Measurements from ENCODE around the gene MEIOC.
"Not testable (repeated sequence)": the region's sequence is repeated elsewhere in the genome, so short reads cannot be mapped to it uniquely, and the experiment has no call there.

Gene MEIOC

GRCh38 chr17:44648963-44649362, 7.3 kb upstream of the MEIOC start:
- no peak for DNase-seq

DNA sequence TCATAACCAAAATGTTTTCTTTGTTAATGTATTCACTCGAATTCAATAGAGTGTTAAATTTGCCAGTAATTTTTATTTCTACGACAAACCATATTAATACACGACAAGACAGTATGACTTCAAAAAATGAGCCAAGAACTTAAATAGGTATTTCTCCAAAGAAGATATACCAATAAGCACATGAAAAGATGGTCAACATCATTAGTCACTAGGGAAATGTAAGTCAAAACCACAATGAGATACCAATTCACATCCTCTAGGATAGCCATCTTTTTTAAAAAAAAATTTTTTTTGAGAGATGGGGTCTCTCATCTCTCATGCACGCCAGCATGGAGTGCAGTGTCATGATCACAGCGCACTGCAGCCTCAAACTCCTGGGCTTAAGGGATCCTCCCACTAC, 5.0 kb upstream of the MEIOC start:
- DNase-seq: no peak

- DNase-seq: no peak
These were observed 3.5 kb upstream of the MEIOC start for GRCh38 chr17:44652727-44653126.

DNA sequence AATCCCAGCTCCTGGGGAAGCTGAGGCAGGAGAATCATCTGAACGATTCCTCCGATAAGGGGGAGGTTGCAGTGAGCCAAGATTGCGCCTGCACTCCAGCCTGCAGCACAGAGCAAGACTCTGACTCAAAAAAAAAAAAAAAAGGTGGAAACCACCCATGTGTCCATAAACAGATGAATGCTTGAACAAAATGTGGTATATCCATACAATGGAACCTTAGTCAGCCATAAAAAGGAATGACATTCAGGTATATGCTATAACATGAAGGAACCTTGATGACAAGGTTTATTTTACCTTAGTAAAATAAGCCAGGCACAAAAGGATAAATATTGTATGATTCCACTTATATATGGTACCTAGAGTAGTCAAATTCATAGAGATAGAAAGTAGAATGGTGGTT, 2.9 kb upstream of the MEIOC start:
- no peak for DNase-seq

DNA sequence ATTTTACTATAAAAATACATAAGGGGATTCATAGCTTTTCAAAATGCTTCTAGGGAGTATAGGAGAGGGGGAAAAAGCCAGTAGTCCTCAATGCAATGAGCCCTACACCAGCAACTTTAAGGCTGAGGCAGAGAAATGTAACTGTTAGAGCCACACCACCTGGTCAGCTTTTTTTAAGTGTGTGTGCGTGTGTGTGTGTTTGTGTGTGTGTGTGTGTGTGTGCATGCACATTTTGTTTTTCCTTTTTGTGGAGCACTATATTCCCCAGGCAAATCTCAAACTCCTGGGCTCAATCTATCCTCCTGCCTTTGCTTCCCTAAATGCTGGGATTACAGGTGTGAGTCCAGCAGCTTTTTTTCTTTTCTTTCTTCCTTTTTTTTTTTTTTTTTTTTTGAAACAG, 2.3 kb upstream of the MEIOC start:
- DNase-seq: no peak

DNA sequence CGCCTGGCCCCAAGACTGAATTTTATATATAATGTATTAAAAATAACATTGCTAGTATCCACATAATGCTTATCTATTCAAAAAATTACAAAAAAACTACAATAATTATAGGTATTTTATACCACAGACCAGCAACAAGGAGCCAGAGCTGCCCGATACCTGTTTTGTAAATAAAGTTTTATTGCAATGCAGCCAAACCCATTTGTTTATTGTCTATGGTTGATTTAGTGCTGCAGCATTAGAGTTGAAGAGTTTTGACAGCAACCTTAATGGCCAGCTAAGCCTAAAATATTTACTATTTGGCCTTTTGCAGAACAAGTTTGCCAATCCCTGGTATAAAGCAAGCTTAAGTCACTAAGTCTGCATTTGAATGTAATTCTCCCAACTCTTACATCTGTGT, 5.6 kb downstream of the MEIOC start:
- DNase-seq: no peak

DNA sequence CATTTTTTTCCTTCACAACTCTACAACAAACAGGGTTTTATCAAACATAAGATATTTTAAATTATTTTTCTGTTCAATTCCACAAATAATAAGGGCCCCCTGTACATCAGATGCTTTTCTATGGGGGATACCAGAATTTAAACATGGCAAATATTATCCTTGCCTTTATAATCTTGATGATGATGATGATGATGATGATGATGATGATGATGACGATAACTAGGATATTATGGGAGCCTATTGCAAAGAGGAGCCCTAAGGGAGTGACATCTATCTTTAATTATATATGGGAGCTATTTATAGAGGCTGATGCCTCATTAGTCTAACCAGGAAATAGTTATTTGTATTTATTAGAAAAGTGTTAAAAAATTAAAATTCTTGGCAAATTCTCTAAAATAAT, 6.8 kb downstream of the MEIOC start:
- no peak for DNase-seq

GRCh38 chr17:44664867-44665266, 8.6 kb downstream of the MEIOC start:
- no peak for DNase-seq

- DNase-seq: no peak
These were observed 9.7 kb downstream of the MEIOC start for GRCh38 chr17:44666006-44666405.

- DNase-seq: no peak
These were observed 16.3 kb downstream of the MEIOC start for GRCh38 chr17:44672479-44673093.

DNA sequence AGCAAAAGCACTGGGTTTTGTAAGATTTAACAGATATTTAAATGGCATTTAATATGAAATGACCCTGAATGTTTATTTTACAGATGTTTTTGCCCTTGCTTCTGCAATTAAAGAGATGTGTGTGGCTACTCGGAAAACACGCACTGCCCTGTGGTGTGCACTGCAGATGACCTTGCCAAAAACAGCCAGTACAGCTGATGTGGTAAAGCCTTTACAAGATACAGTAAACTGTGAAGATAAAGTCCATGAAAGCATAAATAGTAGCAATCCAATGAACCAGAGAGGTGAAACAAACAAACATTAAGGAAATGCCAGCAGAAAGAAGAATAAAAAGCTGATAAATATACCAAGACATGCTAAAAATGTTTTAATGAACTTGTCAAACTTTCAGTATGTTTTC, 17.6 kb downstream of the MEIOC start:
- DNase-seq: no peak

DNA sequence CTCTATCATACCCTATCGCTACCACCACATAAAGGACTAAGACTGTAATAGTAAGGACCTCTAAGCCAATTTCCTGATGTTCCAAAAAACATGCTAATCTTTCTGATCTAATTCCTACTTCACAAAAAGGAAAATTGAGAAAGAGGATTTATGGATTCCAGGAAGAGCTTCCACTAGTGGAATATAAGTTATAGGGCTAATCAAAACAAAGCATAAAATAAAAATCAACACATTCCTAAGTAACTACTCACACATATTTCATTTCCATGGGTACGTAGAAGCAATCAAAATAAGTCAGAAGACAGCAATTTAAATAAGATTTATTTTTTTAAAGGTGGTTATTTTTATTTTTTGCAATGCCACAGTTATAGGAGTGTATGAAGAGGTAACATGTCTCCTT, 20.9 kb downstream of the MEIOC start:
- no peak for DNase-seq

- DNase-seq: not testable (repeated sequence)
These were observed 27.0 kb downstream of the MEIOC start for GRCh38 chr17:44683303-44683702.

DNA sequence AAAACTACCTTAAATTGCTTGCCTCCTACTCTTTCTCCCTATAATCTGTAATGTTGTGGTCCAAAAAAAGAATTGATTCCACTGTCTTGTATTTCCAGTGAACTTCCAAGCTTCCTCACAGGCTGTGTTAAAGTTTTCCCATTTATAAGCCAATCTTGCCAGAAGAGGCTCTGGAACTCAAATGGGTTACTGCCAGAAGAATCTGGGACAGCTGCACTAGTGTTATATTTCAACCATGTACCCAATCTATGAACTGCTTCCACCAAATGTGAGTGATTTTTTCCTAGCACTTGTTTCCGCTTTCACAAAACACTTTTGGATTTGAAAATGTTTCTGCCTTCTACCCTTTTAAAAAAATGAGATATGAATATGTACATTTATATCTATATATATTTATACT, 31.5 kb downstream of the MEIOC start:
- no peak for DNase-seq

DNA sequence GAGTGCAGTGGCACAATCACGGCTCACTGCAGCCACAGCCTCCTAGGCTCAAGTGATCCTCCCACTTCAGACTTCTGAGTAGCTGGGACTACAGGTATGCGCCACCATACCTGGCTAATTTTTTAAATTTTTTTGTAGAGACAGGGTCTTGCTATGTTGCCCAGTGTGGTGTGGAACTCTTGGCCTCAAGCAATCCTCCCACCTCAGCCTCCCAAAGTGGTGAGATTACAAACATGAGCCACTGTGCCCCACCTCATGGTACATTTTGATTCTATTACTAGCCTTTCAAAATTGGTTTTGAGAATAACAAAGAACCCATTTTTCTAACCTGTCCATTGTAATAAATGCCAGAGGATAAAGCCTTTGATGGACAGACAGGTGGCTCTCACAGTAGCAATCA, 31.9 kb downstream of the MEIOC start:
- no peak for DNase-seq

GRCh38 chr17:44688675-44689476, 32.6 kb downstream of the MEIOC start:
- DNase-seq: no peak

DNA sequence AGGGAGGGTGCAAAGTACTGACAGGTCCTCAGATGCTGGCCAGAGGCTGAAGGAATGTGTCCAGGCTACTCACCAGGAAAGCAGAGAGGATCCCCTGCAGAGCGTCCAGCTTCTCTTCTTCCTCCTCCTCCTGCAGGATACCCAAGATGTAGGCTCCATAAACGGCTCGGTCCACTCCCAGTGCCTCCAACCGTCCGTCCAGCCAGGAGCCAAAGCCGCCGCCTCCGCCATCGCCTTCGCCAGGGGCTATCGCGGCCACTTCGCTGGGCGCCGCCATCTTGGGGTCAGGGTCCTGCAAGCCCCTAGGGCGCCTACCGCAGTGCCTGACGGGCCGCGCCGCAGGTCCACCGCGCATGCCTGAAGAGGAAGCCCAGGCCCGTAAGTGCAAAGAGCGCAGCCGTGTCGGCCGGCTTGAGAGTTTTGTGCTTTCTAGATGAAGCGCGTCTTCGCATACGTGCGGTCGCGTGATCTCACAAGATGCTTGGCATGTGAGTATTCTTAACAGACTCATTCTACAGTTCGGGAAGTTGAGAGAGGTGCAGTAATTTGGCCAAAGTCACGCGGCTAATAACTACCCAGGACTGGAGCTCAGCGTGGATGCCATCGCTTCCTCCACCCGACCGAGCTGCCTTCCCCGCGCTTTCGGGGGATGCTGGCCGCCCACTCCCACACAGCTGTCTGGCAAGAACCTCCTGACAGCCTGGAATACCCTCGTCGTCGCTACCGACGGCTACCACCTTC, 33.4 kb downstream of the MEIOC start, which contains the start of gene CCDC43:
Gene CCDC43, minus strand, starts transcription at position 300 of the 741 bp plus-strand sequence. Its CDS starts 23 bp downstream, at position 277.
- peak; percentile 40 for DNase-seq

DNA sequence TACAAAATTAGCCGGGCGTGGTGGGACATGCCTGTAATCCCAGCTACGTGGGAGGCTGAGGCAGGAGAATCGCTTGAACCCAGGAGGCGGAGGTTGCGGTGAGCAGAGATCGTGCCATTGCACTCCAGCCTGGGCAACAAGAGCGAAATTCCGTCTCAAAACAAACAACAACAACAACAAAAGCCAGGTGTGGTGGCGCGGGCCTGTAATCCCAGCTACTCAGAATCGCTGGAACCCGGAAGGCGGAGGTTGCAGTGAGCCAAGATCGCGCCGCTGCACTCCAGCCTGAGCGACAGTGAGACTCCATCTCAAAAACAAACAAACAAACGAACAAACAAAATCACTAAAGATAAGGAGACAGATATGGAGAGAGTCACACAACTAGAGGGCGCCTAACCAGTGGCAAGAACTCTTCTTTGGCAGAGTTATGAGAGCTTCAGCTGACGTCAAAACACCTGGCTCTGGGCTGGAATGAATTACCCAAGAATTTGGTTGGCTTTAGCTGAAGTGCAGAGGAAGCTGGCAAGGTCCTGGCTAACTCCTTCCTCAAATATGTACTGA, 34.6 kb downstream of the MEIOC start:
- DNase-seq: not testable (repeated sequence)

- DNase-seq: no peak
These were observed 37.3 kb downstream of the MEIOC start for GRCh38 chr17:44693609-44694008.

DNA sequence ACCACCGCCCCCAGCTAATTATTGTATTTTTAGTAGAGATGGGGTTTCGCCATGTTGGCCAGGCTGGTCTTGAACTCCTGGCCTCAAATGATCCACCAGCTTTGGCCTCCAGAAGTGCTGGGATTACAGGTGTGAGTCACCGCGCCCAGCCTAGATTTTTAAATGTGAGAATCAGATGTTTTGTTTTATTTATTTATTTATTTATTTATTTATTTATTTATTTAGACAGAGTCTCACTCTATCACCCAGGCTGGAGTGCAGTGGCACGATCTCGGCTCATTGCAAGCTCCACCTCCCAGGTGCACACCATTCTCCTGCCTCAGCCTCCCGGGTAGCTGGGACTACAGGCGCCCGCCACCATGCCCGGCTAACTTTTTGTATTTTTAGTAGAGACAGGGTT, 44.0 kb downstream of the MEIOC start:
- DNase-seq: not testable (repeated sequence)

GRCh38 chr17:44707755-44708400, 51.6 kb downstream of the MEIOC start:
- DNase-seq: no peak

- peak; percentile 69 for DNase-seq
These were observed 52.4 kb downstream of the MEIOC start, which contains the start of gene DBF4B for GRCh38 chr17:44708401-44709263. Gene DBF4B, plus strand, starts transcription at chr17:44708665. Its CDS starts 156 bp downstream, at chr17:44708821.
